ENCODE results near the gene F11R. TPM values are rescaled to one million over a fixed set of nuclear protein-coding genes. Genes with fewer than 3 reads are reported as not detected.
A peak's percentile ranks its signal among the peaks of the same experiment; 100 is the strongest.

Gene F11R
- total and polyA plus RNA-seq, 2 of the 13 experiments (the other 11 are each of a cell fraction or from before 2014, with no cell fraction given) = 95.8 to 105 TPM

DNA sequence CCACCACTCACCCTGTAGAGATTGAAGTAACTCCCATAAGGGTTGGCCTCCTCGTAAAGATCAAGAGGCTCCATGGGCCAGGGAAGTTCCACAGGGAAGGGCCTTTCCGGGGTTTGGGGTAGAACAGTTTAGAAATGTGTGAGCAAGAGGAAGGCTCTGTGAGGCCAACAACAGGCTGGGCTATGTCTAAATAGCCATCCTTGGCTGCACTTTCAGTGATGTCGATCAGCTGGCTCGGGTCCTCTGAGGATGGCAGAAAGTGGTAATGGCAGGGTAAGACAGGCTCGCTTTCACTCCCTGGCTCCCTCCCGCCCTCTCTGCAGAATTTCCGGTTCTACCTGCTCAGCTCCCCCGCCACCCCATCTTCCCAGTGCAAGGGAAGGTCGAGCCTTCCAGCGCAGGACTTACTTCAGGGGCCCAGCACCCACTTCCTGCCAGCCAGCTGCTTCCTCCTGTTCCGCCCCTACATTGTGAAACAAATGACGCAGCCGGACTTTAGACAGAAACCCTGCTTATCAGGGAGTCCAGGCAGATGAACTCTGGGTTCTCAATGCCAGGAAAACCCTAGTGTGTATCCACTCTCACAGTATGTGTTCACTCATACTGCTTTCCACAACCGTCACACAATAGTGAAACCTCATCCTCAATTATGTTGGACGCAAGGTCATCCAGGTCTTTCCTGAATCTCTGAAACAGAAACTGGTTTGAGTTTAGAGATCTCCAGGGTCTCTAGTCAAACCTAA, 7.3 kb downstream of the F11R start (continued):
- TF ChIP-seq ZNF282 (IDR thresholded peaks at IDR 0.05; ENCODE audit: partially characterized antibody) (no peak), NONO (IDR thresholded peaks at IDR 0.05) (no peak), NONO (CRISPR knock-in tag; conservative IDR thresholded peaks at IDR 0.05) (peak; percentile 97), RARA (CRISPR knock-in tag; IDR thresholded peaks at IDR 0.05) (peak; percentile 90), NFKBIZ (CRISPR knock-in tag; IDR thresholded peaks at IDR 0.05) (peak; percentile 96), ZNF660 (CRISPR knock-in tag; IDR thresholded peaks at IDR 0.05; ENCODE audit: borderline replicate concordance, low read depth) (no peak), ZNF335 (CRISPR knock-in tag; IDR thresholded peaks at IDR 0.05) (peak; percentile 51; the same call in 1 of the 2 replicates), ZNF354B (CRISPR knock-in tag; IDR thresholded peaks at IDR 0.05) (no peak), TAF15 (IDR thresholded peaks at IDR 0.05; ENCODE audit: low read depth, low read length, poor library complexity, severe bottlenecking) (no peak), ZNF264 (CRISPR knock-in tag; IDR thresholded peaks at IDR 0.05) (peak; percentile 96), ZNF331 (CRISPR knock-in tag; IDR thresholded peaks at IDR 0.05) (peak; percentile 90), HOXD1 (CRISPR knock-in tag; IDR thresholded peaks at IDR 0.05) (peak; percentile 54), SP2 (CRISPR knock-in tag; IDR thresholded peaks at IDR 0.05) (no peak), GFI1 (CRISPR knock-in tag; IDR thresholded peaks at IDR 0.05; ENCODE audit: borderline replicate concordance) (peak; percentile 65; the same call in 1 of the 2 replicates), SALL1 (CRISPR knock-in tag; IDR thresholded peaks at IDR 0.05) (peak; percentile 99), TOPORS (CRISPR knock-in tag; IDR thresholded peaks at IDR 0.05) (no peak), HNRNPH1 (optimal IDR thresholded peaks at IDR 0.05; ENCODE audit: low read depth, low read length) (peak; percentile 81), ELF4 (CRISPR knock-in tag; IDR thresholded peaks at IDR 0.05; ENCODE audit: borderline replicate concordance) (peak; percentile 91), ZNF674 (CRISPR knock-in tag; IDR thresholded peaks at IDR 0.05; ENCODE audit: low read depth) (no peak), SRSF1 (optimal IDR thresholded peaks at IDR 0.05; ENCODE audit: low read depth, low read length) (no peak), MYC (CRISPR knock-in tag; IDR thresholded peaks at IDR 0.05; ENCODE audit: borderline replicate concordance) (peak; percentile 78; the same call in 1 of the 2 replicates), YY1 (IDR thresholded peaks at IDR 0.05; ENCODE audit: insufficient read depth, insufficient replicate concordance, low read depth, low read length) (peak; percentile 61), RFX3 (CRISPR knock-in tag; IDR thresholded peaks at IDR 0.05) (no peak), HOXA7 (CRISPR knock-in tag; IDR thresholded peaks at IDR 0.05) (no peak)
- TF ChIP-seq, protein P1, sequence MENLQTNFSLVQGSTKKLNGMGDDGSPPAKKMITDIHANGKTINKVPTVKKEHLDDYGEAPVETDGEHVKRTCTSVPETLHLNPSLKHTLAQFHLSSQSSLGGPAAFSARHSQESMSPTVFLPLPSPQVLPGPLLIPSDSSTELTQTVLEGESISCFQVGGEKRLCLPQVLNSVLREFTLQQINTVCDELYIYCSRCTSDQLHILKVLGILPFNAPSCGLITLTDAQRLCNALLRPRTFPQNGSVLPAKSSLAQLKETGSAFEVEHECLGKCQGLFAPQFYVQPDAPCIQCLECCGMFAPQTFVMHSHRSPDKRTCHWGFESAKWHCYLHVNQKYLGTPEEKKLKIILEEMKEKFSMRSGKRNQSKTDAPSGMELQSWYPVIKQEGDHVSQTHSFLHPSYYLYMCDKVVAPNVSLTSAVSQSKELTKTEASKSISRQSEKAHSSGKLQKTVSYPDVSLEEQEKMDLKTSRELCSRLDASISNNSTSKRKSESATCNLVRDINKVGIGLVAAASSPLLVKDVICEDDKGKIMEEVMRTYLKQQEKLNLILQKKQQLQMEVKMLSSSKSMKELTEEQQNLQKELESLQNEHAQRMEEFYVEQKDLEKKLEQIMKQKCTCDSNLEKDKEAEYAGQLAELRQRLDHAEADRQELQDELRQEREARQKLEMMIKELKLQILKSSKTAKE (CRISPR knock-in tag; IDR thresholded peaks at IDR 0.05; ENCODE audit: borderline replicate concordance) = peak; percentile 56
- TF ChIP-seq, protein P2, sequence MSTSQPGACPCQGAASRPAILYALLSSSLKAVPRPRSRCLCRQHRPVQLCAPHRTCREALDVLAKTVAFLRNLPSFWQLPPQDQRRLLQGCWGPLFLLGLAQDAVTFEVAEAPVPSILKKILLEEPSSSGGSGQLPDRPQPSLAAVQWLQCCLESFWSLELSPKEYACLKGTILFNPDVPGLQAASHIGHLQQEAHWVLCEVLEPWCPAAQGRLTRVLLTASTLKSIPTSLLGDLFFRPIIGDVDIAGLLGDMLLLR (CRISPR knock-in tag; IDR thresholded peaks at IDR 0.05) = peak; percentile 78
- TF ChIP-seq, protein P3, sequence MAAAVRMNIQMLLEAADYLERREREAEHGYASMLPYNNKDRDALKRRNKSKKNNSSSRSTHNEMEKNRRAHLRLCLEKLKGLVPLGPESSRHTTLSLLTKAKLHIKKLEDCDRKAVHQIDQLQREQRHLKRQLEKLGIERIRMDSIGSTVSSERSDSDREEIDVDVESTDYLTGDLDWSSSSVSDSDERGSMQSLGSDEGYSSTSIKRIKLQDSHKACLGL (CRISPR knock-in tag; IDR thresholded peaks at IDR 0.05) = no peak
- TF ChIP-seq, protein P4, sequence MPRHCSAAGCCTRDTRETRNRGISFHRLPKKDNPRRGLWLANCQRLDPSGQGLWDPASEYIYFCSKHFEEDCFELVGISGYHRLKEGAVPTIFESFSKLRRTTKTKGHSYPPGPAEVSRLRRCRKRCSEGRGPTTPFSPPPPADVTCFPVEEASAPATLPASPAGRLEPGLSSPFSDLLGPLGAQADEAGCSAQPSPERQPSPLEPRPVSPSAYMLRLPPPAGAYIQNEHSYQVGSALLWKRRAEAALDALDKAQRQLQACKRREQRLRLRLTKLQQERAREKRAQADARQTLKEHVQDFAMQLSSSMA (CRISPR knock-in tag; IDR thresholded peaks at IDR 0.05) = peak; percentile 84

Data from HepG2 (cell line).